Measurements from ENCODE around the gene ZC3H12D.

The ZC3H12D gene

DNA sequence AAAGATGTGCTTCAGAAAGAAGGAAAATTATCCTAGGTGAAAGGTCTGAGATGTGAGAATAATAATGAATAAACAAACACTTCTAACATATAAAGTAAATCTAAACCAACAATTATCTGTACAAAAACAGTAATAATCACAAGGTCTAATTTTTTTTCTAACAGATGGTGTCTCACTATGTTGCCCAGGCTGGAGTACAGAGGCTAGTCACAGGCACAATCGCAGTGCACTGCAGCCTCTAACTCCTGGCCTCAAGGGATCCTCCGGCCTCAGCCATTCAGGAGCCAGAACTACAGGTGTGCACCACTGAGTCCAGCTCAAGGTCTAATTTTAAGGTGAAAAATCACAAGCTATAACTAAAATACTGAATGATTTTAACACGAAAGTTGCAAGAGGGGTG, 17.0 kb upstream of the ZC3H12D start:
- H3K9me3 ChIP-seq (replicated peaks in 1 of 2; ENCODE audit: control insufficient read depth in 2 of 2, insufficient read depth in 1 of 2, low read depth in 1 of 2, low read length in 2 of 2), result no peaks in the 10 kb centered on the region
- no peak overlapping the region for H4K8ac ChIP-seq (ENCODE audit: low read depth, low read length)
- no peak overlapping the region for H2AK5ac ChIP-seq (ENCODE audit: low read depth, low read length)
- H3K27ac ChIP-seq (replicated peaks; ENCODE audit: low read length), result no peak overlapping the region
- no peak for DNase-seq (ENCODE audit: low spot score)
- H3K14ac ChIP-seq (ENCODE audit: low read length), result no peak overlapping the region
- H3K4ac ChIP-seq (ENCODE audit: low read length), result no peak overlapping the region
- H3K4me2 ChIP-seq (ENCODE audit: insufficient read depth, low read length, poor library complexity, severe bottlenecking), result no peak overlapping the region
- peaks cover 0 to 41% of the 10 kb centered on the region in 2 donors for H3K36me3 ChIP-seq (replicated peaks in 1 of 2; ENCODE audit: control insufficient read depth in 2 of 2, insufficient read depth in 2 of 2, low read length in 2 of 2)
- no peaks in the 10 kb centered on the region for H3K79me1 ChIP-seq (ENCODE audit: low read depth, low read length)
- no peak overlapping the region for H2BK12ac ChIP-seq (ENCODE audit: low read length)
- no peak overlapping the region for H2BK120ac ChIP-seq (ENCODE audit: low read depth, low read length)
- H3K9ac ChIP-seq (ENCODE audit: low read depth, low read length, poor library complexity), result no peak overlapping the region
- no peak overlapping the region for H4K91ac ChIP-seq (ENCODE audit: low read depth, low read length, poor library complexity)
- no peak overlapping the region for H3K18ac ChIP-seq (ENCODE audit: low read length)
- H2BK5ac ChIP-seq (ENCODE audit: low read length), result no peak overlapping the region
- no peaks in the 10 kb centered on the region for H3K27me3 ChIP-seq (ENCODE audit: control insufficient read depth in 3 of 3, insufficient read depth in 3 of 3, low read depth in 1 of 3, low read length in 3 of 3)
- H2AFZ ChIP-seq (ENCODE audit: low read length), result no peak overlapping the region
- no CpG with 5 or more reads among the region's 3 CpGs for whole genome bisulfite sequencing, 2 donors (ENCODE audit: extremely low coverage in 2 of 2, insufficient read length in 2 of 2, insufficient replicate concordance in 1 of 2)
- no peak overlapping the region for H3K4me3 ChIP-seq (ENCODE audit: low read length in 2 of 2)
- H3K4me1 ChIP-seq (ENCODE audit: control insufficient read depth in 2 of 2, insufficient read depth in 1 of 2, low read depth in 1 of 2, low read length in 2 of 2), result no peaks in the 10 kb centered on the region
- H2BK15ac ChIP-seq (ENCODE audit: low read length), result no peak overlapping the region
- H3K23ac ChIP-seq (ENCODE audit: low read depth, low read length, poor library complexity), result no peak overlapping the region

DNA sequence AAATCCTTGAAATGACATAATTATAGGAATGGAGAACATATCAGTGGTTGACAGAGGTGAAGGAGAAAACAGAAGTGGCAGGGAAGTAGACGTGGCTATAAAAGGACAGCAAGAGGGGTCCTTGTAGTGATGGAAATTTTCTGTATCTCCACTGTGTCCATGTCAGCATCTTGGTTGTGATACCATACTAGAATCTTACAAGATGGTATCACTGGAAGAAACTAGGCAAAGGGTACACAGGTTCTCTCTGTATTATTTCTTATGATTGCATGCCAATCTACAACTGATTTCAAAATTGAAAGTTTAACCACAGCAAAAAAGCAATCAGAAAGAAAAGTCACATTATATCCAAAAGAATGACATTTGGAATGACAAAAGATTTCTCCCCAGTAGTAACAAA, 16.4 kb upstream of the ZC3H12D start:
- Histone ChIP-seq H4K91ac (ENCODE audit: low read depth, low read length, poor library complexity) (no peak overlapping the region), H3K4me2 (ENCODE audit: insufficient read depth, low read length, poor library complexity, severe bottlenecking) (no peak overlapping the region), H3K23ac (ENCODE audit: low read depth, low read length, poor library complexity) (no peak overlapping the region), H3K18ac (ENCODE audit: low read length) (no peak overlapping the region), H3K79me1 (ENCODE audit: low read depth, low read length) (no peaks in the 10 kb centered on the region), H3K27ac (replicated peaks; ENCODE audit: low read length) (no peak overlapping the region), H3K9ac (ENCODE audit: low read depth, low read length, poor library complexity) (no peak overlapping the region), H3K4ac (ENCODE audit: low read length) (no peak overlapping the region), H2BK12ac (ENCODE audit: low read length) (no peak overlapping the region), H3K14ac (ENCODE audit: low read length) (no peak overlapping the region), H4K8ac (ENCODE audit: low read depth, low read length) (no peak overlapping the region), H3K9me3 (replicated peaks in 1 of 2; ENCODE audit: control insufficient read depth in 2 of 2, insufficient read depth in 1 of 2, low read depth in 1 of 2, low read length in 2 of 2) (no peaks in the 10 kb centered on the region), H2BK15ac (ENCODE audit: low read length) (no peak overlapping the region), H3K4me1 (ENCODE audit: control insufficient read depth in 2 of 2, insufficient read depth in 1 of 2, low read depth in 1 of 2, low read length in 2 of 2) (no peaks in the 10 kb centered on the region), H2AK5ac (ENCODE audit: low read depth, low read length) (no peak overlapping the region), H2BK5ac (ENCODE audit: low read length) (no peak overlapping the region), H2BK120ac (ENCODE audit: low read depth, low read length) (no peak overlapping the region), H3K4me3 (ENCODE audit: low read length in 2 of 2) (no peak overlapping the region), H3K27me3 (ENCODE audit: control insufficient read depth in 3 of 3, insufficient read depth in 3 of 3, low read depth in 1 of 3, low read length in 3 of 3) (no peaks in the 10 kb centered on the region), H3K36me3 (replicated peaks in 1 of 2; ENCODE audit: control insufficient read depth in 2 of 2, insufficient read depth in 2 of 2, low read length in 2 of 2) (peaks cover 0 to 36% of the 10 kb centered on the region in 2 donors), H2AFZ (ENCODE audit: low read length) (no peak overlapping the region)
- no peak for DNase-seq (ENCODE audit: low spot score)
- no CpG with 5 or more reads among the region's 1 CpG for WGBS, 2 donors (ENCODE audit: extremely low coverage in 2 of 2, insufficient read length in 2 of 2, insufficient replicate concordance in 1 of 2)

DNA sequence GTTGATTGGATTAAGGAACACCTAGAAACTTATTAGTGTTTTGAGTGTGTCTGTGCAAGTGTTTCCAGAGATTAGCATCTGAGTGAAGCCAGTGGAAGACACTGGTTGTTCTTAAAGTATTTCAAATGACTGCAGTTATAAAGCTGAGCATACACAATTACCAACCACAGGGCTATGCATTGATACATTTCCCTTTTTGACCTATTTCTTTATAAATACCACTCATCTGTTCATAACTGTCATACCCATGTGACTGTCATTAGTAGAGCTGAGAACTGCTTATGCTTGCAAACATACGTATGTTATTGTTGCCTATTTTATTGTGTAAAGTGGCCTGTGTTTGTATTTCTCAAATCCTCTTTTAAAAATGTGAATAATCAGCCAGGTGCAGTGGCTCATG, 15.3 kb upstream of the ZC3H12D start:
- no peak for DNase-seq (ENCODE audit: low spot score)
- no peaks in the 10 kb centered on the region for H3K9me3 ChIP-seq (replicated peaks in 1 of 2; ENCODE audit: control insufficient read depth in 2 of 2, insufficient read depth in 1 of 2, low read depth in 1 of 2, low read length in 2 of 2)
- no peak overlapping the region for H2AFZ ChIP-seq (ENCODE audit: low read length)
- no peak overlapping the region for H3K4ac ChIP-seq (ENCODE audit: low read length)
- no peak overlapping the region for H2BK120ac ChIP-seq (ENCODE audit: low read depth, low read length)
- no CpG with 5 or more reads among the region's 1 CpG for WGBS, 2 donors (ENCODE audit: extremely low coverage in 2 of 2, insufficient read length in 2 of 2, insufficient replicate concordance in 1 of 2)
- no peak overlapping the region for H3K4me3 ChIP-seq (ENCODE audit: low read length in 2 of 2)
- H3K4me1 ChIP-seq (ENCODE audit: control insufficient read depth in 2 of 2, insufficient read depth in 1 of 2, low read depth in 1 of 2, low read length in 2 of 2), result no peaks in the 10 kb centered on the region
- H3K36me3 ChIP-seq (replicated peaks in 1 of 2; ENCODE audit: control insufficient read depth in 2 of 2, insufficient read depth in 2 of 2, low read length in 2 of 2), result peaks cover 0 to 27% of the 10 kb centered on the region in 2 donors
- H2BK12ac ChIP-seq (ENCODE audit: low read length), result no peak overlapping the region
- no peak overlapping the region for H2AK5ac ChIP-seq (ENCODE audit: low read depth, low read length)
- H3K27ac ChIP-seq (replicated peaks; ENCODE audit: low read length), result no peak overlapping the region
- H3K14ac ChIP-seq (ENCODE audit: low read length), result no peak overlapping the region
- H3K18ac ChIP-seq (ENCODE audit: low read length), result no peak overlapping the region
- no peaks in the 10 kb centered on the region for H3K27me3 ChIP-seq (ENCODE audit: control insufficient read depth in 3 of 3, insufficient read depth in 3 of 3, low read depth in 1 of 3, low read length in 3 of 3)
- H3K4me2 ChIP-seq (ENCODE audit: insufficient read depth, low read length, poor library complexity, severe bottlenecking), result no peak overlapping the region
- no peak overlapping the region for H4K91ac ChIP-seq (ENCODE audit: low read depth, low read length, poor library complexity)
- H2BK5ac ChIP-seq (ENCODE audit: low read length), result no peak overlapping the region
- no peak overlapping the region for H3K23ac ChIP-seq (ENCODE audit: low read depth, low read length, poor library complexity)
- H3K79me1 ChIP-seq (ENCODE audit: low read depth, low read length), result no peaks in the 10 kb centered on the region
- H3K9ac ChIP-seq (ENCODE audit: low read depth, low read length, poor library complexity), result no peak overlapping the region
- no peak overlapping the region for H4K8ac ChIP-seq (ENCODE audit: low read depth, low read length)
- no peak overlapping the region for H2BK15ac ChIP-seq (ENCODE audit: low read length)

DNA sequence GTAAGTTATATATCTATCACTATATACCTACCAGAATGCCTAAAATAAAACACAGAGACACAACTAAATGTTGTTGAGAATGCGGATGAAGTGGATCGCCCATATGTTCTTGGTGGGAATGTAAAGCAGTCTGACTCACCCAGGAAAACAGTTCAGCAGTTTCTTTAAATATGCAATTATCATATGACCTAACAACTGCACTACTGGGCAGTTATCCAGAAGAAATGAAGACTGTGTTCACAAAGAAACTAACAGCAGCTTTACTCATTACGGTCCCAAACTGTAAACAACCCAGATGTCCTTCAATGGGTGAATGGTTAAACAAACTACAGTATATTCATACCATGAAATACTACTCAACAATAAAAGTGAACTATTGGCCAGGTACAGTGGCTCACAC, 14.3 kb upstream of the ZC3H12D start:
- H4K8ac ChIP-seq (ENCODE audit: low read depth, low read length), result no peak overlapping the region
- no peak overlapping the region for H4K91ac ChIP-seq (ENCODE audit: low read depth, low read length, poor library complexity)
- no peaks in the 10 kb centered on the region for H3K27me3 ChIP-seq (ENCODE audit: control insufficient read depth in 3 of 3, insufficient read depth in 3 of 3, low read depth in 1 of 3, low read length in 3 of 3)
- no peak overlapping the region for H3K18ac ChIP-seq (ENCODE audit: low read length)
- no peak for DNase-seq (ENCODE audit: low spot score)
- no CpG with 5 or more reads among the region's 3 CpGs for WGBS, 2 donors (ENCODE audit: extremely low coverage in 2 of 2, insufficient read length in 2 of 2, insufficient replicate concordance in 1 of 2)
- H3K9me3 ChIP-seq (replicated peaks in 1 of 2; ENCODE audit: control insufficient read depth in 2 of 2, insufficient read depth in 1 of 2, low read depth in 1 of 2, low read length in 2 of 2), result no peaks in the 10 kb centered on the region
- H3K4ac ChIP-seq (ENCODE audit: low read length), result no peak overlapping the region
- no peak overlapping the region for H2BK12ac ChIP-seq (ENCODE audit: low read length)
- H3K27ac ChIP-seq (replicated peaks; ENCODE audit: low read length), result no peak overlapping the region
- no peak overlapping the region for H3K4me2 ChIP-seq (ENCODE audit: insufficient read depth, low read length, poor library complexity, severe bottlenecking)
- no peak overlapping the region for H2AK5ac ChIP-seq (ENCODE audit: low read depth, low read length)
- no peak overlapping the region for H3K23ac ChIP-seq (ENCODE audit: low read depth, low read length, poor library complexity)
- H2AFZ ChIP-seq (ENCODE audit: low read length), result no peak overlapping the region
- H3K36me3 ChIP-seq (replicated peaks in 1 of 2; ENCODE audit: control insufficient read depth in 2 of 2, insufficient read depth in 2 of 2, low read length in 2 of 2), result peaks cover 0 to 18% of the 10 kb centered on the region in 2 donors
- H3K14ac ChIP-seq (ENCODE audit: low read length), result no peak overlapping the region
- H2BK120ac ChIP-seq (ENCODE audit: low read depth, low read length), result no peak overlapping the region
- H3K79me1 ChIP-seq (ENCODE audit: low read depth, low read length), result no peaks in the 10 kb centered on the region
- H3K9ac ChIP-seq (ENCODE audit: low read depth, low read length, poor library complexity), result no peak overlapping the region
- H2BK5ac ChIP-seq (ENCODE audit: low read length), result no peak overlapping the region
- no peak overlapping the region for H2BK15ac ChIP-seq (ENCODE audit: low read length)
- H3K4me1 ChIP-seq (ENCODE audit: control insufficient read depth in 2 of 2, insufficient read depth in 1 of 2, low read depth in 1 of 2, low read length in 2 of 2), result no peaks in the 10 kb centered on the region
- no peak overlapping the region for H3K4me3 ChIP-seq (ENCODE audit: low read length in 2 of 2)
